IMR-90 (cell line): Measurements from ENCODE around the gene PPFIA1. TPM values are rescaled to one million over a fixed set of nuclear protein-coding genes. Genes with fewer than 3 reads are reported as not detected.

ENCODE experiments used
- ATAC-seq: fragments of 200-7000 bp; cut with Tn5 transposase; 2 replicates; pipeline ENCODE4 v1.9.1; 2020; ENCODE audit warnings: low read depth, mild to moderate bottlenecking, moderate library complexity
- BruUV-seq: library from RNA; stranded (reverse); fragments of 400-500 nt; replicated peaks from 2 replicates; lab custom pipeline; 2021; lab: Mats Ljungman, UMichigan
- CTCF ChIA-PET: fragments of 300-600 bp; formaldehyde crosslinking; extraction: SDS; loops from one replicate; lab custom pipeline; 2021; ENCODE audit warnings: antibody characterized with exemption; lab: Yijun Ruan, JAX
- POLR2A ChIA-PET: fragments of 300-600 bp; sonication (Branson Sonifier 250); formaldehyde crosslinking; loops from one replicate; lab custom pipeline; 2022; ENCODE audit warnings: antibody characterized with exemption; ENCODE audit not compliant: unreplicated experiment; lab: Charles Lee
- DNase-seq: peaks from one replicate; pipeline ENCODE4 v3.0.0; 2013
- H2AFZ ChIP-seq: replicated peaks from 2 replicates; pipeline ENCODE3; 2013; ENCODE audit warnings: low read length, mild to moderate bottlenecking; ENCODE audit not compliant: poor library complexity
- H2AK5ac ChIP-seq: 2 replicates; pipeline ENCODE4 v1.6.1; 2013; ENCODE audit warnings: low read depth, low read length, inconsistent platforms
- H2AK9ac ChIP-seq: replicated peaks from 2 replicates; pipeline ENCODE3; 2013; ENCODE audit warnings: mild to moderate bottlenecking, low read depth, low read length, moderate library complexity; ENCODE audit not compliant: poor library complexity
- H2BK120ac ChIP-seq: 2 replicates; pipeline ENCODE4 v1.6.1; 2013; ENCODE audit warnings: low read depth, low read length, inconsistent platforms
- H2BK15ac ChIP-seq: 3 replicates; pipeline ENCODE4 v1.6.1; 2013; ENCODE audit warnings: low read depth, low read length, inconsistent platforms
- H2BK20ac ChIP-seq: 2 replicates; pipeline ENCODE4 v1.6.1; 2013; ENCODE audit warnings: low read depth, mild to moderate bottlenecking, inconsistent platforms, low read length, moderate library complexity
- H2BK5ac ChIP-seq: 2 replicates; pipeline ENCODE4 v1.6.1; 2013; ENCODE audit warnings: mild to moderate bottlenecking, low read depth, low read length, inconsistent platforms; ENCODE audit not compliant: poor library complexity, severe bottlenecking
- H3K14ac ChIP-seq: replicated peaks from 2 replicates; pipeline ENCODE4 v1.6.1; 2013; ENCODE audit warnings: low read depth, low read length, inconsistent platforms
- H3K18ac ChIP-seq: 2 replicates; pipeline ENCODE4 v1.6.1; 2013; ENCODE audit warnings: low read depth, low read length, control low read depth
- H3K23ac ChIP-seq: 2 replicates; pipeline ENCODE4 v1.6.1; 2013; ENCODE audit warnings: low read depth, low read length, inconsistent platforms
- H3K27ac ChIP-seq: 2 replicates; pipeline ENCODE4 v1.5.1; 2013; ENCODE audit warnings: mild to moderate bottlenecking, control low read depth, low read length; ENCODE audit not compliant: insufficient read depth
- H3K27me3 ChIP-seq: 2 replicates; pipeline ENCODE4 v1.6.1; 2013; ENCODE audit warnings: low read length; ENCODE audit not compliant: control insufficient read depth, insufficient read depth
- H3K36me3 ChIP-seq: 2 replicates; pipeline ENCODE4 v1.6.1; 2013; ENCODE audit warnings: low read length, mixed read lengths; ENCODE audit not compliant: control insufficient read depth, insufficient read depth
- H3K4ac ChIP-seq: 2 replicates; pipeline ENCODE4 v1.6.1; 2013; ENCODE audit warnings: low read depth, low read length, inconsistent platforms
- H3K4me1 ChIP-seq: 2 replicates; pipeline ENCODE4 v1.6.1; 2013; ENCODE audit warnings: low read length, mixed read lengths; ENCODE audit not compliant: control insufficient read depth, insufficient read depth
- H3K4me2 ChIP-seq: 2 replicates; pipeline ENCODE4 v1.6.1; 2013; ENCODE audit warnings: low read depth, mild to moderate bottlenecking, control low read depth, low read length, moderate library complexity
- H3K4me3 ChIP-seq: 2 replicates; pipeline ENCODE4 v1.5.1; 2013; ENCODE audit warnings: low read depth, mild to moderate bottlenecking, control low read depth, low read length, moderate library complexity; ENCODE audit not compliant: insufficient read depth
- H3K56ac ChIP-seq: 2 replicates; pipeline ENCODE4 v1.6.1; 2013; ENCODE audit warnings: low read length, inconsistent platforms; ENCODE audit not compliant: insufficient read depth; ENCODE audit errors: extremely low read depth
- H3K79me1 ChIP-seq, 2 experiments: 2 replicates each; pipeline ENCODE4 v1.6.1; 2013; ENCODE audit warnings: low read length in 2 of 2, inconsistent platforms in 1 of 2, low read depth in 1 of 2
- H3K9ac ChIP-seq: 2 replicates; pipeline ENCODE4 v1.6.1; 2013; ENCODE audit warnings: low read depth, low read length, control low read depth
- H3K9me1 ChIP-seq: 2 replicates; pipeline ENCODE4 v1.6.1; 2013; ENCODE audit warnings: low read length, inconsistent platforms; ENCODE audit not compliant: insufficient read depth
- H3K9me3 ChIP-seq: 2 replicates; pipeline ENCODE4 v1.6.1; 2013; ENCODE audit warnings: low read length; ENCODE audit not compliant: control insufficient read depth, insufficient read depth
- H4K20me1 ChIP-seq: 2 replicates; pipeline ENCODE4 v1.6.1; 2013; ENCODE audit warnings: low read length, inconsistent platforms; ENCODE audit not compliant: insufficient read depth
- H4K5ac ChIP-seq: 2 replicates; pipeline ENCODE4 v1.6.1; 2013; ENCODE audit warnings: mild to moderate bottlenecking, low read depth, low read length, control low read depth
- H4K8ac ChIP-seq, 2 experiments: 2 replicates each; pipeline ENCODE4 v1.6.1; 2013; ENCODE audit warnings: low read depth in 2 of 2, low read length in 2 of 2, control low read depth in 1 of 2, inconsistent platforms in 1 of 2
- H4K91ac ChIP-seq: 2 replicates; pipeline ENCODE4 v1.6.1; 2013; ENCODE audit warnings: low read depth, low read length, inconsistent platforms; ENCODE audit not compliant: insufficient read depth
- BHLHE40 ChIP-seq: fragments of 150-350 bp; IDR thresholded peaks from 2 replicates; pipeline ENCODE4 v1.6.1; 2016; ENCODE audit warnings: mild to moderate bottlenecking, low read depth, low read length
- CEBPB ChIP-seq: IDR thresholded peaks from 2 replicates; pipeline ENCODE4 v1.6.1; 2012; ENCODE audit warnings: low read depth, low read length, improper control_type of control experiment
- CHD1 ChIP-seq: IDR thresholded peaks from 2 replicates; pipeline ENCODE4 v1.6.1; 2012; ENCODE audit warnings: low read depth, low read length, improper control_type of control experiment
- CTCF ChIP-seq: conservative IDR thresholded peaks from 2 replicates; pipeline ENCODE4 v1.5.1; 2012; ENCODE audit warnings: mild to moderate bottlenecking, low read depth, low read length, improper control_type of control experiment
- ELK1 ChIP-seq: fragments of 150-350 bp; IDR thresholded peaks from 2 replicates; pipeline ENCODE4 v1.6.1; 2016; ENCODE audit warnings: low read depth, mild to moderate bottlenecking, low read length, moderate library complexity, borderline replicate concordance
- FOS ChIP-seq: fragments of 150-350 bp; IDR thresholded peaks from 2 replicates; pipeline ENCODE4 v1.6.1; 2016; ENCODE audit warnings: low read depth, low read length
- MAFK ChIP-seq: IDR thresholded peaks from 2 replicates; pipeline ENCODE4 v1.6.1; 2012; ENCODE audit warnings: low read depth, low read length, improper control_type of control experiment
- MAZ ChIP-seq: IDR thresholded peaks from 2 replicates; pipeline ENCODE4 v1.6.1; 2012; ENCODE audit warnings: low read depth, mild to moderate bottlenecking, low read length, improper control_type of control experiment, moderate library complexity, borderline replicate concordance
- MXI1 ChIP-seq: IDR thresholded peaks from 2 replicates; pipeline ENCODE4 v1.6.1; 2012; ENCODE audit warnings: low read depth, mild to moderate bottlenecking, low read length, moderate library complexity, borderline replicate concordance
- NFE2L2 ChIP-seq: fragments of 150-350 bp; IDR thresholded peaks from 2 replicates; pipeline ENCODE4 v1.6.1; 2016; ENCODE audit warnings: low read depth, mild to moderate bottlenecking, low read length
- POLR2A ChIP-seq: IDR thresholded peaks from 2 replicates; pipeline ENCODE4 v1.6.1; 2012; ENCODE audit warnings: mild to moderate bottlenecking, low read depth, low read length
- RAD21 ChIP-seq: IDR thresholded peaks from 2 replicates; pipeline ENCODE4 v1.6.1; 2012; ENCODE audit warnings: low read length, improper control_type of control experiment
- RCOR1 ChIP-seq: IDR thresholded peaks from 2 replicates; pipeline ENCODE4 v1.6.1; 2012; ENCODE audit warnings: mild to moderate bottlenecking, low read length, improper control_type of control experiment; ENCODE audit not compliant: insufficient replicate concordance
- RFX5 ChIP-seq: IDR thresholded peaks from 2 replicates; pipeline ENCODE4 v1.8.0; 2012; ENCODE audit warnings: low read depth, mild to moderate bottlenecking, low read length, moderate library complexity
- SMC3 ChIP-seq: fragments of 150-350 bp; IDR thresholded peaks from 2 replicates; pipeline ENCODE4 v1.6.1; 2016; ENCODE audit warnings: low read depth, mild to moderate bottlenecking, antibody characterized with exemption, low read length, moderate library complexity
- USF2 ChIP-seq: fragments of 150-350 bp; IDR thresholded peaks from 2 replicates; pipeline ENCODE4 v1.6.1; 2017; ENCODE audit warnings: mild to moderate bottlenecking, antibody characterized with exemption, low read length, low read depth
- WGBS, 2 experiments: methylation state at CpG; one replicate each; pipeline versions ENCODE4 v1.1.5 to v1.1.7; 2013; ENCODE audit warnings: missing lambda C conversion rate in 2 of 2; ENCODE audit not compliant: insufficient read length in 1 of 2; ENCODE audit errors: extremely low coverage in 2 of 2; 5-methylcytosine and 5-hydroxymethylcytosine counted together
- dilution Hi-C: fragments of 300-500 bp; cut with HindIII; formaldehyde crosslinking; loops from one replicate; pipeline ENCODE4 v1.14.3; 2018; ENCODE audit warnings: low sequenced_read_pairs; ENCODE audit not compliant: unreplicated experiment
- in situ Hi-C: fragments of 300-500 bp; cut with MboI; formaldehyde crosslinking; loops from 3 replicates; pipeline ENCODE4 v1.14.3; 2019; ENCODE audit warnings: low sequenced_read_pairs, inconsistent platforms, mixed read lengths
- intact Hi-C: fragments of 100-400 bp; cut with micrococcal nuclease; formaldehyde crosslinking; loops from 2 replicates; pipeline ENCODE4 v1.10.0; 2022
- polyA plus RNA-seq, 3 experiments: library from polyadenylated mRNA; depleted of rRNA; stranded (reverse); fragments of >200 nt; gene quantifications; 2 replicates each; pipeline ENCODE4 v1.2.3, GENCODE V29; 2012; ENCODE audit warnings: low replicate concordance in 1 of 3
- total RNA-seq: library from RNA; depleted of rRNA; stranded (reverse); fragments of >200 nt; gene quantifications from 2 replicates; pipeline ENCODE4 v1.2.3, GENCODE V29; 2012

PPFIA1 gene
- total and polyA plus RNA-seq, 2 of the 4 experiments (the other 2 are of a cell fraction), result 25.6 to 37.2 TPM

GRCh38 chr11:70304208-70304603 is 33.7 kb downstream of the PPFIA1 start:
- Histone ChIP-seq H3K18ac (0 out of 2 replicates have a peak overlapping the region, but pooled peaks have one; percentile 26), H2BK120ac (0 out of 2 replicates have a peak overlapping the region, but pooled peaks have one; percentile 21), H4K91ac (no peak overlapping the region), H3K9me1 (peaks cover 43% of the 10 kb centered on the region), H3K4me2 (no peak overlapping the region), H3K23ac (peak overlapping the region; percentile 56), H4K5ac (no peak overlapping the region), H3K9me3 (no peaks in the 10 kb centered on the region), H2AFZ (no peak overlapping the region), H2BK20ac (no peak overlapping the region), H3K4ac (peak overlapping the region; percentile 29; the same call in 1 of the 2 replicates), H3K4me3 (no peak overlapping the region), H2BK5ac (no peak overlapping the region), H3K4me1 (peaks cover 27% of the 10 kb centered on the region), H2AK5ac (no peak overlapping the region; the same call in 1 of the 2 replicates), H2AK9ac (no peak overlapping the region), H3K36me3 (peaks cover 6% of the 10 kb centered on the region), H3K27me3 (no peaks in the 10 kb centered on the region), H4K20me1 (peaks cover 40% of the 10 kb centered on the region), H4K8ac (no peak overlapping the region), H3K27ac (no peak overlapping the region), H2BK15ac (no peak overlapping the region), H3K9ac (no peak overlapping the region), H3K79me1 (peaks cover 32 to 82% of the 10 kb centered on the region in 2 experiments), H3K56ac (no peak overlapping the region), H3K14ac (0 out of 2 replicates have a peak overlapping the region, but pooled peaks have one; percentile 8)
- intact Hi-C loops, result no loop called here
- dilution Hi-C loops, result no loop called here
- no peak for TF ChIP-seq CEBPB
- no peak for TF ChIP-seq RCOR1
- TF ChIP-seq SMC3, result no peak
- no peak for TF ChIP-seq RAD21
- no peak for TF ChIP-seq BHLHE40
- TF ChIP-seq MXI1, result no peak
- no peak for TF ChIP-seq USF2
- TF ChIP-seq MAZ, result no peak
- TF ChIP-seq CTCF, result no peak
- TF ChIP-seq NFE2L2, result no peak
- no peak for TF ChIP-seq FOS
- no peak for TF ChIP-seq RFX5
- TF ChIP-seq CHD1, result no peak
- TF ChIP-seq MAFK, result no peak
- no peak for TF ChIP-seq POLR2A
- no peak for TF ChIP-seq ELK1
- WGBS, 2 experiments, result no CpG with 5 or more reads among the region's 2 CpGs
- no TSS peak for BruUV-seq
- ChIA-PET POLR2A (no interaction called here), CTCF (no interaction called here)
- DNase-seq, result no peak
- in situ Hi-C loops, result no loop called here
- ATAC-seq, result no peak
